ENCODE results near the gene FLNB. TPM values are rescaled to one million over a fixed set of nuclear protein-coding genes. Genes with fewer than 3 reads are reported as not detected.

Gene FLNB
- total and polyA plus RNA-seq, 4 experiments from 2014 or later = 3.9 to 28.5 (median 18.5) TPM

DNA sequence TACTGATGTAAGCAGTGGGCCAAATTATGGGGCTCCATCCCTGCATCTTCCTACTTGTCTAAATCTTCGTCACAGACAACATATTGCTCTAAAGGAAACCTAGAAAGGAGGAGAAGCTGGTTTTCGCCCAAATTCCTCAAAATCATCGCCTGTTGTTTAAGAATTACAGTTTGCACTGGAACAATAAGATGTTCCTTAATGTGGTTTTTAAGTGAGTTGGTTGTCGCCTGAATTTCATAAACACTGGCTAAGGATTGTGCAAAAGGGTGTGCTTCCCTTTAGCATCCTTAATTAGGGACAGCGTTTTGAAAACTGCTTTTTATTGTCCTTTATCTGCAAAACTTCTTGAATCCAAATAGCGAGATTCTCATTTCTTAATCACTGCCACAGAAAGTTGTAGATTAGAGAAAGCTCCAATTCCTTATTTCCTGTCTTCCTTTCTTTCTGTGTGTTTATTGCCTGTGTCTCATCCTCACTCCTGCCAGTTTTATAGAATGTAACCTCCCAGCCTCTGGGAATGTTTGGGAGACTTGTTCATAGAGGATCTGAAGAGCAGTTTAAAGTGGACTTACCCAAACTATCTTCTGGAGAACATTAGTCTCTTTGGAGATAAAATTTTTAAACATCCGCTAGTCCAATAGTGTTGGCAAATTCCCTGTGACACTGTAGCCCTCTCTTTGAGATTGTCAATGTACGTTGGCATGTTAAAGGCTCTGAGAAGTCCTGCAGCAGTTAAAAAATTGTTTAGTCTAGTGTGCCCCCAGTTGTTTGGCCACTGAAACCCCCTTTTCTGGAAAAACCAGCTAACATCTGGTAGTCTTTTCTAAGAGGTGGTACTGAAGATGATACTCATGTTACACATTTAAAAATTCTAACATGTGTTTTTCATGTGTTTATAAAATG, 50.4 kb downstream of the FLNB start:
- Histone ChIP-seq H3K27me3 (ENCODE audit: insufficient read depth, low read length) (no peaks in the 10 kb centered on the region), H3K9me3 (ENCODE audit: control insufficient read depth in 1 of 2, low read length in 2 of 2) (no peaks in the 10 kb centered on the region), H3K36me3 (ENCODE audit: insufficient read depth, low read length) (no peaks in the 10 kb centered on the region), H3K4me3 (ENCODE audit: low read length in 2 of 2) (no peak overlapping the region), H3K4me1 (ENCODE audit: insufficient read depth, low read length) (peaks cover 6% of the 10 kb centered on the region), H3K27ac (ENCODE audit: low read depth, low read length) (no peak overlapping the region)
- intact Hi-C loops (cut with micrococcal nuclease) = no loop called here
- ChIA-PET CTCF (ENCODE audit: partially characterized antibody) (no interaction called here), POLR2A (ENCODE audit: partially characterized antibody) (no interaction called here)
- no peak overlapping the region for H3K4me3 Mint-ChIP-seq
- no peaks in the 10 kb centered on the region for H3K27me3 Mint-ChIP-seq
- peaks cover 3 to 13% (median 4%) of the 10 kb centered on the region in 4 donors for H3K4me1 Mint-ChIP-seq
- no peak for DNase-seq
- no peaks in the 10 kb centered on the region for H3K9me3 Mint-ChIP-seq
- peaks cover 4 to 6% of the 10 kb centered on the region in 2 donors for H3K36me3 Mint-ChIP-seq
- peak overlapping the region in 1 of 7 donors; percentile 20 for H3K27ac Mint-ChIP-seq

GRCh38 chr3:58059349-58060321, 51.4 kb downstream of the FLNB start:
- H3K4me3 ChIP-seq (ENCODE audit: low read length in 2 of 2) = no peak overlapping the region
- H3K9me3 ChIP-seq (ENCODE audit: control insufficient read depth in 1 of 2, low read length in 2 of 2) = no peaks in the 10 kb centered on the region
- Mint-ChIP-seq H3K36me3 (peaks cover 4 to 6% of the 10 kb centered on the region in 2 donors), H3K4me3 (no peak overlapping the region), H3K9me3 (no peaks in the 10 kb centered on the region), H3K4me1 (peaks cover 3 to 13% (median 5%) of the 10 kb centered on the region in 4 donors), H3K27me3 (no peaks in the 10 kb centered on the region), H3K27ac (no peak overlapping the region)
- no peaks in the 10 kb centered on the region for H3K27me3 ChIP-seq (ENCODE audit: insufficient read depth, low read length)
- H3K27ac ChIP-seq (ENCODE audit: low read depth, low read length) = no peak overlapping the region
- intact Hi-C loops (cut with micrococcal nuclease) = no loop called here
- ChIA-PET CTCF (ENCODE audit: partially characterized antibody) (interaction anchor here (1.0 kb wide), 1 partner anchor 158 kb away, joined by 3 read pairs; no protein-coding TSS in a partner anchor), POLR2A (ENCODE audit: partially characterized antibody) (no interaction called here)
- H3K4me1 ChIP-seq (ENCODE audit: insufficient read depth, low read length) = peaks cover 6% of the 10 kb centered on the region
- DNase-seq = no peak
- H3K36me3 ChIP-seq (ENCODE audit: insufficient read depth, low read length) = no peaks in the 10 kb centered on the region

DNA sequence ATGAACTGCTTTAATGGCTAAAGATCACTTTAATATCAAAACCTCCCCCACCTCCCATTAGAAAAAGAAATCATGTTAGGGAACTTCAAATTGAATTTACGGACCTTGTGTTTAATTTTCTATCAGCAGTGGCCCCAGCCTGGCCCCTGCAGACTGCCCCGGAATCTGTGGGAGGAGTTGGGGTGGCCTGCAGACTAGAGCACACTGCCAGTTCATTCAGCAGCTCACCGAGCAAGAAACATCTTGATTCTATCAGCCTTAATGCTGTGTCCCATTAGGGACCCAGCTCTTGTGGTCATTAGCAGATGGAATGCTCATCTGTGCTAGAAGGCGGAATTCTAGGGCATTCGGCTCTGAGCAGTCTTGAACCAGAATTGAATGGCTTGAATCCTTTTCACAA, 54.2 kb downstream of the FLNB start:
- Histone ChIP-seq H3K36me3 (ENCODE audit: insufficient read depth, low read length) (no peaks in the 10 kb centered on the region), H3K27ac (ENCODE audit: low read depth, low read length) (no peak overlapping the region), H3K4me1 (ENCODE audit: insufficient read depth, low read length) (peaks cover 6% of the 10 kb centered on the region), H3K4me3 (ENCODE audit: low read length in 2 of 2) (no peak overlapping the region), H3K27me3 (ENCODE audit: insufficient read depth, low read length) (no peaks in the 10 kb centered on the region), H3K9me3 (ENCODE audit: control insufficient read depth in 1 of 2, low read length in 2 of 2) (no peaks in the 10 kb centered on the region)
- DNase-seq = no peak
- intact Hi-C loops (cut with micrococcal nuclease) = no loop called here
- Mint-ChIP-seq H3K4me3 (no peak overlapping the region), H3K27me3 (no peaks in the 10 kb centered on the region), H3K9me3 (no peaks in the 10 kb centered on the region), H3K4me1 (peaks cover 3 to 13% (median 11%) of the 10 kb centered on the region in 4 donors), H3K27ac (no peak overlapping the region), H3K36me3 (peaks cover 0 to 2% of the 10 kb centered on the region in 2 donors)
- ChIA-PET POLR2A (ENCODE audit: partially characterized antibody) (no interaction called here), CTCF (ENCODE audit: partially characterized antibody) (no interaction called here)

DNA sequence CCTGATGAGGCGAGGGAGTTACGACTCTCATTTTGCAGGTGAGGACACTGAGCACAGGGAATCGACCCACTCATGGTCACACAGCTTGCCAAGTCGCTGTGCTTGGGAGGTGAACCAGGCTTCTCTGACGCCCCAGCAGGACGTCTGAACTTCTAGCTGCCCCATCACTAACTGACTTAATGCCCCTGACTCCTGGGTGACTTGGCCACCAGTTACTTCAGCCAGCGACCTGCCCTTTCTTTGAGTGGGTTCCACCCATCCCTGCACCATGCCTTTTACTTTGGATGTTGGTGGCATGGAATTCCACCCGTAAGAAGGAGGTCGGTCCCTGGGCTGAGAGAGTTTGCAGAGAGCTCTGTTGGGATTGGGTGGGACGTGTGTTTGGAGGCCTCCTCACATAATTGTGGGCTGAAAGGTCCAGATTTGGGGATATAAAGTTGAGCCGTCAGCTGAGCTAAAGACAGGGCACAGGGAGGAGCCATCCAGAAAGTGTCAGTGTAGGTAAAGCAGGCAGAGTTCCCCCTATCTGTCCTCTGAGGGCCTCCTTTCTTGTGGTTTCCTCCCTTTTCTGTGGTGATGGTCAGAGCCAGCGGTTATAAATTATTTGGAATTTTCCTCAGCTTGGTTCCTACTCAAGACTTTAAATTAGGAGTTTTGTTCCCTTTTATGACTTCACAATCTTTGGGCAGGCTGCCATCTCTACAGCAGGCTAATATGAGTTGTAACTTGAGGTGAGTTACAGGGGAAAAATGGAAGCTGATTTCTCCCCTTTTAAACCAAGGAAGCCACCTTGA, 55.0 kb downstream of the FLNB start:
- Mint-ChIP-seq H3K4me3 (no peak overlapping the region), H3K36me3 (no peaks in the 10 kb centered on the region)

DNA sequence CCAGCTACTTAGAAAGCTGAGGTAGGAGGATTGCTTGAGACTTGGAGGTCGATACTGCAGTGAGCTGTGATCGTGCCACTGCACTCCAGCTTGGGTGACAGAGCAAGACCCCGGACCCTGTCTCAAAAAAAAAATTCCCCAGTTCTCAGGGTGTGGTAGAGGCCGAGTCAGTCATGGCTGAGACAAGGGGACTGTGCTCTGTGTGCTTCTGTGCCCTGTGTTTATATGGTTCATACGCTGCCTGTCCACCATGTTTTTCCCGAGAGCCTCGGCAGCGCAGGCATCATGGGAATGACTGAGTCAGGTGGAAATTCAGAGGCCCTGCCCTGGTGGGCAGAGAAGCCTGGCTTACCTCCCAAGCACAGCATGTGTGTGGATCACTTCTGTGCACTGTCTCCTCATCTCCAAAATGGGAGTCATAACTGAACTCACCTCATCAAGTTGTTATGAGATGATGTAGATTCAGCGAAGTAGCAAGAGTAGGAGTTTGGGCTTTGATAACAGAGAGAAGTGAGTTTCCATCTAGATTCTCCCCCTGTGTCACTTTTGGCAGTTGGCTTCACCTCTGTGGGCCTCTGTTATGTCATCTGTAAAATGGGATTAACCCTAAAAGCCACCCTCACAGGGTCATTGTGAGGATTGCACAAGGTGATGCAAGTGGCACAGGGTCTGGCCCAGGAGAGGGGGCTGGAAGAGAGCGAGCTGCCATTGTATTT, 56.9 kb downstream of the FLNB start:
- Histone ChIP-seq H3K27ac (ENCODE audit: low read depth, low read length) (no peak overlapping the region), H3K36me3 (ENCODE audit: insufficient read depth, low read length) (no peaks in the 10 kb centered on the region), H3K4me1 (ENCODE audit: insufficient read depth, low read length) (peaks cover 6% of the 10 kb centered on the region), H3K9me3 (ENCODE audit: control insufficient read depth in 1 of 2, low read length in 2 of 2) (no peaks in the 10 kb centered on the region), H3K4me3 (ENCODE audit: low read length in 2 of 2) (no peak overlapping the region), H3K27me3 (ENCODE audit: insufficient read depth, low read length) (no peaks in the 10 kb centered on the region)
- Mint-ChIP-seq H3K9me3 (no peaks in the 10 kb centered on the region), H3K36me3 (no peaks in the 10 kb centered on the region), H3K27ac (peak overlapping the region in 1 of 7 donors; percentile 15), H3K27me3 (no peaks in the 10 kb centered on the region), H3K4me3 (no peak overlapping the region), H3K4me1 (peaks cover 3 to 19% (median 11%) of the 10 kb centered on the region in 4 donors)
- POLR2A ChIA-PET (ENCODE audit: partially characterized antibody) = no interaction called here
- intact Hi-C loops (cut with micrococcal nuclease) = no loop called here
- CTCF ChIA-PET (ENCODE audit: partially characterized antibody) = no interaction called here
- no peak for DNase-seq

More for the DNA sequence above, 55.0 kb downstream of the FLNB start:
- CTCF ChIA-PET (ENCODE audit: partially characterized antibody) = no interaction called here
- intact Hi-C loops (cut with micrococcal nuclease) = no loop called here
- peaks cover 6% of the 10 kb centered on the region for H3K4me1 ChIP-seq (ENCODE audit: insufficient read depth, low read length)
- no peaks in the 10 kb centered on the region for H3K27me3 Mint-ChIP-seq
- H3K9me3 ChIP-seq (ENCODE audit: control insufficient read depth in 1 of 2, low read length in 2 of 2) = no peaks in the 10 kb centered on the region
- H3K27ac Mint-ChIP-seq = no peak overlapping the region
- peaks cover 3 to 14% (median 11%) of the 10 kb centered on the region in 4 donors for H3K4me1 Mint-ChIP-seq
- no peaks in the 10 kb centered on the region for H3K36me3 ChIP-seq (ENCODE audit: insufficient read depth, low read length)
- H3K9me3 Mint-ChIP-seq = no peaks in the 10 kb centered on the region
- no peak overlapping the region for H3K4me3 ChIP-seq (ENCODE audit: low read length in 2 of 2)
- H3K27me3 ChIP-seq (ENCODE audit: insufficient read depth, low read length) = no peaks in the 10 kb centered on the region
- no peak overlapping the region for H3K27ac ChIP-seq (ENCODE audit: low read depth, low read length)
- DNase-seq = no peak
- POLR2A ChIA-PET (ENCODE audit: partially characterized antibody) = no interaction called here

DNA sequence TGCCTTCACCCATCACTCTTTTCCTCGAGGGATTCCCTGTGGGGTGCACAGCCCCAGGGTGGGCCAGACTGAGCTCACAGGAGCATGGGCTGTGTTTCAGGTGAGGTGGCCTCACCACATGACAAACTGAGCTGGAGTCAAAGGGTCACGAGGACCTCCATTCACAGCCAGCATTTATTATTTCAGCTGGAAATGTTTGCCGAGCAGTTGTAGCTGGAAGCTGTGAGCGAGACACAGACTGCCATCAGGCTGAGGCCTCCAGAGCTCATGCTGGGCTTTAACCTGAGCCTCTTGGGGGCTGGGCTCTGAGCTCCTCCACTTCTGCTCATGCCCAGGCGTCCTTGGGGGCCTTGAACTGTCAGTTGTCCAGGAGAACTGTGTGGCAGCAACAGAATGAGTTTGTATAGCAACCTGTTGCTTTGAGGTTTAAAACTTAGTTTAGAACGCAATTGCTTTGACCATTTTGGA, 57.5 kb downstream of the FLNB start:
- no peak overlapping the region for H3K27ac Mint-ChIP-seq
- peaks cover 3 to 19% (median 11%) of the 10 kb centered on the region in 4 donors for H3K4me1 Mint-ChIP-seq
- no peaks in the 10 kb centered on the region for H3K36me3 ChIP-seq (ENCODE audit: insufficient read depth, low read length)
- no peaks in the 10 kb centered on the region for H3K9me3 Mint-ChIP-seq
- ChIA-PET CTCF (ENCODE audit: partially characterized antibody) (no interaction called here), POLR2A (ENCODE audit: partially characterized antibody) (no interaction called here)
- DNase-seq = no peak
- H3K9me3 ChIP-seq (ENCODE audit: control insufficient read depth in 1 of 2, low read length in 2 of 2) = no peaks in the 10 kb centered on the region
- intact Hi-C loops (cut with micrococcal nuclease) = no loop called here
- peaks cover 6% of the 10 kb centered on the region for H3K4me1 ChIP-seq (ENCODE audit: insufficient read depth, low read length)
- H3K27ac ChIP-seq (ENCODE audit: low read depth, low read length) = no peak overlapping the region
- no peaks in the 10 kb centered on the region for H3K27me3 ChIP-seq (ENCODE audit: insufficient read depth, low read length)
- no peaks in the 10 kb centered on the region for H3K27me3 Mint-ChIP-seq
- H3K36me3 Mint-ChIP-seq = no peaks in the 10 kb centered on the region
- no peak overlapping the region for H3K4me3 ChIP-seq (ENCODE audit: low read length in 2 of 2)
- H3K4me3 Mint-ChIP-seq = no peak overlapping the region
